Measurements from ENCODE around the gene HEPH.
"Not testable (repeated sequence)": the region's sequence is repeated elsewhere in the genome, so short reads cannot be mapped to it uniquely, and the experiment has no call there.

HEPH gene

GRCh38 chrX:66163849-66164411 lies at the start of gene HEPH:
Gene HEPH, plus strand, starts transcription at chrX:66164247. Its CDS starts 6,324 bp downstream, at chrX:66170571.
- in situ Hi-C loops (cut with HindIII; ENCODE audit: low sequenced_read_pairs) = no loop called here

GRCh38 chrX:66118722-66119121 lies 45.3 kb upstream of the HEPH start:
- in situ Hi-C loops (cut with HindIII; ENCODE audit: low sequenced_read_pairs) = not testable (repeated sequence)

- in situ Hi-C loops (cut with HindIII; ENCODE audit: low sequenced_read_pairs) = not testable (repeated sequence)
These were observed 42.7 kb upstream of the HEPH start for GRCh38 chrX:66121354-66121753.

- in situ Hi-C loops (cut with HindIII; ENCODE audit: low sequenced_read_pairs) = no loop called here
These were observed 37.4 kb upstream of the HEPH start for GRCh38 chrX:66126662-66127061.

- in situ Hi-C loops (cut with HindIII; ENCODE audit: low sequenced_read_pairs) = no loop called here
These were observed 33.6 kb upstream of the HEPH start for GRCh38 chrX:66130469-66130868.

- in situ Hi-C loops (cut with HindIII; ENCODE audit: low sequenced_read_pairs) = not testable (repeated sequence)
These were observed 28.8 kb upstream of the HEPH start for GRCh38 chrX:66135284-66135683.

GRCh38 chrX:66142351-66142750 lies 21.7 kb upstream of the HEPH start:
- in situ Hi-C loops (cut with HindIII; ENCODE audit: low sequenced_read_pairs) = no loop called here

- in situ Hi-C loops (cut with HindIII; ENCODE audit: low sequenced_read_pairs) = no loop called here
These were observed 19.8 kb upstream of the HEPH start for GRCh38 chrX:66144258-66144657.

- in situ Hi-C loops (cut with HindIII; ENCODE audit: low sequenced_read_pairs) = no loop called here
These were observed 14.5 kb upstream of the HEPH start for GRCh38 chrX:66149519-66149918.

- in situ Hi-C loops (cut with HindIII; ENCODE audit: low sequenced_read_pairs) = no loop called here
These were observed 13.9 kb upstream of the HEPH start for GRCh38 chrX:66150163-66150562.

- in situ Hi-C loops (cut with HindIII; ENCODE audit: low sequenced_read_pairs) = no loop called here
These were observed 1.7 kb upstream of the HEPH start for GRCh38 chrX:66162331-66162822.

GRCh38 chrX:66163447-66163846 lies 600 bp upstream of the HEPH start:
- in situ Hi-C loops (cut with HindIII; ENCODE audit: low sequenced_read_pairs) = no loop called here

- in situ Hi-C loops (cut with HindIII; ENCODE audit: low sequenced_read_pairs) = no loop called here
These were observed 423 bp downstream of the HEPH start for GRCh38 chrX:66164470-66164869.

GRCh38 chrX:66164931-66165330 lies 884 bp downstream of the HEPH start:
- in situ Hi-C loops (cut with HindIII; ENCODE audit: low sequenced_read_pairs) = no loop called here

- in situ Hi-C loops (cut with HindIII; ENCODE audit: low sequenced_read_pairs) = no loop called here
These were observed 2.6 kb downstream of the HEPH start for GRCh38 chrX:66166671-66167070.

GRCh38 chrX:66167431-66167830 lies 3.4 kb downstream of the HEPH start:
- in situ Hi-C loops (cut with HindIII; ENCODE audit: low sequenced_read_pairs) = no loop called here

GRCh38 chrX:66176134-66176533 lies 12.1 kb downstream of the HEPH start:
- in situ Hi-C loops (cut with HindIII; ENCODE audit: low sequenced_read_pairs) = no loop called here

- in situ Hi-C loops (cut with HindIII; ENCODE audit: low sequenced_read_pairs) = no loop called here
These were observed 27.5 kb downstream of the HEPH start for GRCh38 chrX:66191563-66191962.

GRCh38 chrX:66193821-66194220 lies 29.8 kb downstream of the HEPH start:
- in situ Hi-C loops (cut with HindIII; ENCODE audit: low sequenced_read_pairs) = no loop called here

- in situ Hi-C loops (cut with HindIII; ENCODE audit: low sequenced_read_pairs) = no loop called here
These were observed 36.1 kb downstream of the HEPH start for GRCh38 chrX:66200050-66200664.

GRCh38 chrX:66200855-66201795 lies 37.1 kb downstream of the HEPH start:
- in situ Hi-C loops (cut with HindIII; ENCODE audit: low sequenced_read_pairs) = no loop called here

- in situ Hi-C loops (cut with HindIII; ENCODE audit: low sequenced_read_pairs) = no loop called here
These were observed 39.1 kb downstream of the HEPH start for GRCh38 chrX:66203114-66203513.

Data from endothelial cell of hepatic sinusoid (primary cell).